Osteocyte (in vitro differentiated cells): ENCODE data around the gene GLI1. TPM values are rescaled to one million over a fixed set of nuclear protein-coding genes. Genes with fewer than 3 reads are reported as not detected.
A peak's percentile ranks its signal among the peaks of the same experiment; 100 is the strongest.

Experiments
- DNase-seq: peaks from one replicate; pipeline ENCODE4 v3.0.0; 2021; ENCODE audit warnings: mixed read lengths; ENCODE audit not compliant: unreplicated experiment; ENCODE audit errors: extremely low spot score
- H3K27ac Mint-ChIP-seq: one replicate; pipeline ENCODE4 v1.8.0; 2021; ENCODE audit warnings: mild to moderate bottlenecking, mixed read lengths; ENCODE audit not compliant: unreplicated experiment
- H3K27me3 Mint-ChIP-seq: one replicate; pipeline ENCODE4 v1.8.0; 2021; ENCODE audit warnings: mixed read lengths; ENCODE audit not compliant: unreplicated experiment
- H3K36me3 Mint-ChIP-seq: one replicate; pipeline ENCODE4 v1.8.0; 2021; ENCODE audit warnings: mixed read lengths; ENCODE audit not compliant: unreplicated experiment
- H3K4me1 Mint-ChIP-seq: one replicate; pipeline ENCODE4 v1.8.0; 2021; ENCODE audit warnings: mixed read lengths; ENCODE audit not compliant: unreplicated experiment
- H3K4me3 Mint-ChIP-seq: one replicate; pipeline ENCODE4 v1.8.0; 2021; ENCODE audit warnings: mild to moderate bottlenecking, moderate library complexity, mixed read lengths; ENCODE audit not compliant: unreplicated experiment
- H3K9me3 Mint-ChIP-seq: one replicate; pipeline ENCODE4 v1.8.0; 2021; ENCODE audit warnings: mixed read lengths; ENCODE audit not compliant: unreplicated experiment
- CTCF ChIP-seq: fragments of 200-600 bp; sonication (generic); IDR thresholded peaks from 2 replicates; pipeline ENCODE4 v1.5.0; 2021; ENCODE audit warnings: antibody characterized with exemption, mild to moderate bottlenecking, moderate library complexity
- total RNA-seq: library from RNA; stranded (reverse); gene quantifications from 2 replicates; pipeline ENCODE4 v1.2.1, GENCODE V29; 2021

GLI1 gene
- total RNA-seq, 1 donor from 2014 or later = 7.7 TPM

- no peak for DNase-seq
- Mint-ChIP-seq H3K9me3 (no peaks in the 10 kb centered on the region), H3K4me1 (peaks cover 36% of the 10 kb centered on the region), H3K27ac (peak overlapping the region; percentile 75), H3K27me3 (no peaks in the 10 kb centered on the region), H3K4me3 (no peak overlapping the region), H3K36me3 (no peaks in the 10 kb centered on the region)
- TF ChIP-seq CTCF = no peak
Measured at GRCh38 chr12:57454213-57454565, 5.4 kb upstream of the GLI1 start.

GRCh38 chr12:57454566-57455373 is 4.8 kb upstream of the GLI1 start, which contains the start of gene INHBE:
Gene INHBE (plus strand): TSS chr12:57455307. CDS start chr12:57455537, 230 bp downstream.
- Mint-ChIP-seq H3K4me1 (peaks cover 37% of the 10 kb centered on the region), H3K27me3 (no peaks in the 10 kb centered on the region), H3K36me3 (no peaks in the 10 kb centered on the region), H3K9me3 (no peaks in the 10 kb centered on the region), H3K4me3 (no peak within 1 kb of the TSS), H3K27ac (peak within 1 kb of the TSS; percentile 75)
- no peak for DNase-seq
- no peak for TF ChIP-seq CTCF

GRCh38 chr12:57455374-57456144 is 4.0 kb upstream of the GLI1 start:
- TF ChIP-seq CTCF = no peak
- Mint-ChIP-seq H3K4me1 (peaks cover 42% of the 10 kb centered on the region), H3K36me3 (no peaks in the 10 kb centered on the region), H3K9me3 (no peaks in the 10 kb centered on the region), H3K4me3 (no peak overlapping the region), H3K27me3 (no peaks in the 10 kb centered on the region), H3K27ac (peak overlapping the region; percentile 75)
- no peak for DNase-seq

- Mint-ChIP-seq H3K4me1 (peaks cover 46% of the 10 kb centered on the region), H3K27ac (no peak overlapping the region), H3K36me3 (no peaks in the 10 kb centered on the region), H3K27me3 (no peaks in the 10 kb centered on the region), H3K4me3 (no peak overlapping the region), H3K9me3 (no peaks in the 10 kb centered on the region)
- no peak for DNase-seq
- peak; percentile 59 for TF ChIP-seq CTCF
Measured at GRCh38 chr12:57456145-57456700, 3.4 kb upstream of the GLI1 start.
